DOHH2 (cell line): ENCODE data around the gene SLC25A39.

Experiments
- H3F3A ChIP-seq: fragments of 200-600 bp; sonication (generic), shearing (Covaris generic); 2 replicates; pipeline ENCODE4 v1.6.0; 2016; ENCODE audit warnings: antibody characterized with exemption, mild to moderate bottlenecking; ENCODE audit not compliant: control insufficient read depth, insufficient read depth
- H3K27ac ChIP-seq: fragments of 200-600 bp; sonication (generic); 2 replicates; pipeline ENCODE4 v1.5.1; 2014; ENCODE audit warnings: low read depth, mild to moderate bottlenecking, low read length, moderate library complexity
- H3K27me3 ChIP-seq: fragments of 200-600 bp; sonication (generic); 2 replicates; pipeline ENCODE4 v1.6.1; 2014; ENCODE audit warnings: mild to moderate bottlenecking, low read length, mixed read lengths; ENCODE audit not compliant: control insufficient read depth
- H3K36me3 ChIP-seq: fragments of 200-600 bp; sonication (generic); 2 replicates; pipeline ENCODE4 v1.6.1; 2014; ENCODE audit warnings: mild to moderate bottlenecking, low read length, moderate library complexity, mixed read lengths; ENCODE audit not compliant: control insufficient read depth
- H3K4me1 ChIP-seq: fragments of 200-600 bp; sonication (generic); 2 replicates; pipeline ENCODE4 v1.6.1; 2014; ENCODE audit warnings: mild to moderate bottlenecking, low read length, mixed read lengths; ENCODE audit not compliant: control insufficient read depth
- H3K4me2 ChIP-seq: fragments of 200-600 bp; sonication (generic); 2 replicates; pipeline ENCODE4 v1.6.0; 2014; ENCODE audit warnings: mild to moderate bottlenecking, low read length, moderate library complexity
- H3K4me3 ChIP-seq: fragments of 200-600 bp; sonication (generic); 2 replicates; pipeline ENCODE4 v1.5.1; 2014; ENCODE audit warnings: mild to moderate bottlenecking, low read length, mixed read lengths
- H3K79me2 ChIP-seq: fragments of 200-600 bp; sonication (generic); 2 replicates; pipeline ENCODE4 v1.6.1; 2014; ENCODE audit warnings: mild to moderate bottlenecking, low read length, mixed read lengths; ENCODE audit not compliant: control insufficient read depth
- H3K9me2 ChIP-seq: fragments of 200-600 bp; sonication (generic); replicated peaks from 2 replicates; pipeline ENCODE4 v1.6.1; 2014; ENCODE audit warnings: mild to moderate bottlenecking, low read length, mixed read lengths; ENCODE audit not compliant: control insufficient read depth
- H3K9me3 ChIP-seq: fragments of 200-600 bp; sonication (generic); 2 replicates; pipeline ENCODE4 v1.6.1; 2014; ENCODE audit warnings: antibody characterized with exemption, low read length, mixed read lengths; ENCODE audit not compliant: control insufficient read depth, insufficient read depth
- H4K20me1 ChIP-seq: fragments of 200-600 bp; sonication (generic); 2 replicates; pipeline ENCODE4 v1.6.0; 2014; ENCODE audit warnings: low read depth, mild to moderate bottlenecking, antibody characterized with exemption, low read length, moderate library complexity; ENCODE audit not compliant: control insufficient read depth, insufficient read depth
- EZH2phosphoT487 ChIP-seq: fragments of 200-600 bp; sonication (generic); IDR thresholded peaks from 2 replicates; pipeline ENCODE4 v1.6.1; 2017; ENCODE audit warnings: borderline replicate concordance, mild to moderate bottlenecking, antibody characterized with exemption, low read length, moderate library complexity, mixed read lengths
- TF ChIP-seq, protein P1 (sequence below): fragments of 200-600 bp; sonication (generic); IDR thresholded peaks from one replicate; pipeline ENCODE4 v1.5.1; 2014; ENCODE audit warnings: antibody characterized with exemption, mild to moderate bottlenecking, low read depth, low read length; ENCODE audit not compliant: poor library complexity, severe bottlenecking

SLC25A39 gene

DNA sequence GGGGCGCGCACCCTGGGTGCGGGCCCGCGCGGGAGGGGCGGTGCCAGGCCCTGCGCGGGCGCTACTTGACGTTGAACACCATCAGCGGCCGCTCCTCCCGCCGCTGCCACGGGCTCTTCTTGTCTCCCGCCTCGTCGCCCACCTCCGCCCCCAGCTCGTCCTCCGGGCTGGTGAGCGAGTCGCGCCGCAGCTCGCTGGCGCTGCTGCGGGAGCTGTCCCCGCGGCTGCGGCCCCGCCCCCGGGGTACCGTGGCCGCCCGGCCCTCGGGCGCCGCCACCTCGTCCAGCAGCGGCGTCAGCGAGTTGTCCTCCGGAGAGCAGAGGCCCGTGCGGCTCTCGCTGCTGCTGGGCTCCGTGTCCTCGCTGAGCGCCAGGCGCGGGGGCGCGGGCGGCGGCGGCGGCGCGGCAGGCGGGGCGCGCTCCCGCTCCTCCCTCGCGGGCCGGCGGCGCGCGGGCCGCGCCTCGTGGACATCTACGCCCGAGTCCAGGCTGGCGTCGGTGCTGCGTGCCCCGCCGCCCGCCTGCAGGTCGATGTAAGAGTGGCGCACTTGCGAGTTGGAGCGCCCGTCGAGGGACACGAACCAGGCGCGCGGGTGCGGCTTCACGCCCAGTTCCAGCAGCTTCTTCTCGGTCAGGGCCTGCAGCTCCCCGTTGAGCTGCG is 29.2 kb upstream of the SLC25A39 start:
- no peaks in the 10 kb centered on the region for H3K9me3 ChIP-seq
- H4K20me1 ChIP-seq = no peaks in the 10 kb centered on the region
- peaks cover 18% of the 10 kb centered on the region for H3K4me1 ChIP-seq
- H3K9me2 ChIP-seq = no peaks in the 10 kb centered on the region
- H3F3A ChIP-seq = no peaks in the 10 kb centered on the region
- H3K4me3 ChIP-seq = no peak overlapping the region
- peaks cover 14% of the 10 kb centered on the region; the same call in 1 of the 2 replicates for H3K27me3 ChIP-seq
- no peak overlapping the region for H3K27ac ChIP-seq
- TF ChIP-seq EZH2phosphoT487 = no peak
- TF ChIP-seq, protein P1, sequence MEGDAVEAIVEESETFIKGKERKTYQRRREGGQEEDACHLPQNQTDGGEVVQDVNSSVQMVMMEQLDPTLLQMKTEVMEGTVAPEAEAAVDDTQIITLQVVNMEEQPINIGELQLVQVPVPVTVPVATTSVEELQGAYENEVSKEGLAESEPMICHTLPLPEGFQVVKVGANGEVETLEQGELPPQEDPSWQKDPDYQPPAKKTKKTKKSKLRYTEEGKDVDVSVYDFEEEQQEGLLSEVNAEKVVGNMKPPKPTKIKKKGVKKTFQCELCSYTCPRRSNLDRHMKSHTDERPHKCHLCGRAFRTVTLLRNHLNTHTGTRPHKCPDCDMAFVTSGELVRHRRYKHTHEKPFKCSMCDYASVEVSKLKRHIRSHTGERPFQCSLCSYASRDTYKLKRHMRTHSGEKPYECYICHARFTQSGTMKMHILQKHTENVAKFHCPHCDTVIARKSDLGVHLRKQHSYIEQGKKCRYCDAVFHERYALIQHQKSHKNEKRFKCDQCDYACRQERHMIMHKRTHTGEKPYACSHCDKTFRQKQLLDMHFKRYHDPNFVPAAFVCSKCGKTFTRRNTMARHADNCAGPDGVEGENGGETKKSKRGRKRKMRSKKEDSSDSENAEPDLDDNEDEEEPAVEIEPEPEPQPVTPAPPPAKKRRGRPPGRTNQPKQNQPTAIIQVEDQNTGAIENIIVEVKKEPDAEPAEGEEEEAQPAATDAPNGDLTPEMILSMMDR = no peak
- peaks cover 5% of the 10 kb centered on the region for H3K79me2 ChIP-seq
- peak overlapping the region; percentile 17; the same call in 1 of the 2 replicates for H3K4me2 ChIP-seq
- H3K36me3 ChIP-seq = peaks cover 46% of the 10 kb centered on the region

DNA sequence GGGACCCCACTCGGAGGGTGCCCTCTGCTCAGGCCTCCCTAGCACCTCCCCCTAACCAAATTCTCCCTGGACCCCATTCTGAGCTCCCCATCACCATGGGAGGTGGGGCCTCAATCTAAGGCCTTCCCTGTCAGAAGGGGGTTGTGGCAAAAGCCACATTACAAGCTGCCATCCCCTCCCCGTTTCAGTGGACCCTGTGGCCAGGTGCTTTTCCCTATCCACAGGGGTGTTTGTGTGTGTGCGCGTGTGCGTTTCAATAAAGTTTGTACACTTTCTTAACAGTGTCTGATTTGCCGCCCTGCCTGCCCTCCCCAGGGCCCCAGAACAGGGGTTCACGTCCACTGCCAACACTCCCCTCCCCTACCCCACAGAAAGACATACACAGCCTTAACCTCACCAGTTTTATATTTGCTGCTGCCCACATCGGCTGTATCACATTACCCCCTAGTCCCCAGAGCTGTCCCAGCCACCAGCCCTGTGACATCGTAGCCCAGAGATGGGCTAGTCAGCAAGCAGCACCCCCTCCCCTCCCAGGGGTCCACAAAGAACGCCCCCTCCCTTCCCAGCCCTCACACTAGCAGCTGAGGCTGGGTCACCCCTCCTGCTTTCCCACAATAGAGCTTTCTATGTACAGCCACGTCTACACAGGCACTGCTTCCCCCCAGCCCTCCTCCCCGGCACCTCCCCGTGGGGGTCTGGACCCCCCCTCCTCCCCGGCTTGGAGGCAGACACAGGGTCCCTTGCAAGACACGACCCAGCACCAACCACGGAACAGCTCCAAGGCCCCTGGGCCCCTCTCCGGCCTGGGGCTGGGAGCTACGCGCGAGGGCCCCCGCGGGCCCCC is 28.4 kb upstream of the SLC25A39 start:
- Histone ChIP-seq H4K20me1 (no peaks in the 10 kb centered on the region), H3K4me3 (no peak overlapping the region), H3K36me3 (peaks cover 50% of the 10 kb centered on the region), H3K79me2 (peaks cover 8% of the 10 kb centered on the region), H3K9me2 (no peaks in the 10 kb centered on the region), H3K27me3 (peaks cover 14% of the 10 kb centered on the region; the same call in 1 of the 2 replicates), H3K4me2 (peak overlapping the region; percentile 12; the same call in 1 of the 2 replicates), H3F3A (peaks cover 4% of the 10 kb centered on the region), H3K9me3 (no peaks in the 10 kb centered on the region), H3K27ac (no peak overlapping the region), H3K4me1 (peaks cover 22% of the 10 kb centered on the region)
- TF ChIP-seq EZH2phosphoT487 = no peak
- TF ChIP-seq, protein P1 = no peak

DNA sequence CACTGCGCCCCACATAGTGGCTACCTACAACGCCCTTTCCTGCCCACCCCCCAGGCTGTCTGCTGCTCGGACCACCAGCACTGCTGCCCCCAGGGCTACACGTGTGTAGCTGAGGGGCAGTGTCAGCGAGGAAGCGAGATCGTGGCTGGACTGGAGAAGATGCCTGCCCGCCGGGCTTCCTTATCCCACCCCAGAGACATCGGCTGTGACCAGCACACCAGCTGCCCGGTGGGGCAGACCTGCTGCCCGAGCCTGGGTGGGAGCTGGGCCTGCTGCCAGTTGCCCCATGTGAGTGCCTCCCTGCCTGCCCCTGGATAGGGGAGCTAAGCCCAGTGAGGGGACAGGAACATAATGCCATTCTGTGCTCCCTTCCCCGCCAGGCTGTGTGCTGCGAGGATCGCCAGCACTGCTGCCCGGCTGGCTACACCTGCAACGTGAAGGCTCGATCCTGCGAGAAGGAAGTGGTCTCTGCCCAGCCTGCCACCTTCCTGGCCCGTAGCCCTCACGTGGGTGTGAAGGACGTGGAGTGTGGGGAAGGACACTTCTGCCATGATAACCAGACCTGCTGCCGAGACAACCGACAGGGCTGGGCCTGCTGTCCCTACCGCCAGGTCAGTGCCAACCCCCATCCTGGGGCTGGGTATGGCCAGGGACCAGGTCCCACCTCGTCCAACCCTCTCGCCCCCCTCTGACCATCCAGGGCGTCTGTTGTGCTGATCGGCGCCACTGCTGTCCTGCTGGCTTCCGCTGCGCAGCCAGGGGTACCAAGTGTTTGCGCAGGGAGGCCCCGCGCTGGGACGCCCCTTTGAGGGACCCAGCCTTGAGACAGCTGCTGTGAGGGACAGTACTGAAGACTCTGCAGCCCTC is 27.6 kb upstream of the SLC25A39 start:
- TF ChIP-seq EZH2phosphoT487 = no peak
- TF ChIP-seq, protein P1 = no peak

More for the DNA sequence above, 27.6 kb upstream of the SLC25A39 start:
- H3K27ac ChIP-seq = no peak overlapping the region
- no peak overlapping the region for H3K4me3 ChIP-seq
- peaks cover 13% of the 10 kb centered on the region for H3F3A ChIP-seq
- H4K20me1 ChIP-seq = no peaks in the 10 kb centered on the region
- no peak overlapping the region for H3K4me2 ChIP-seq
- H3K27me3 ChIP-seq = peaks cover 14% of the 10 kb centered on the region; the same call in 1 of the 2 replicates
- peaks cover 31% of the 10 kb centered on the region for H3K4me1 ChIP-seq
- H3K9me2 ChIP-seq = no peaks in the 10 kb centered on the region
- H3K36me3 ChIP-seq = peaks cover 50% of the 10 kb centered on the region
- H3K9me3 ChIP-seq = no peaks in the 10 kb centered on the region
- peaks cover 8% of the 10 kb centered on the region for H3K79me2 ChIP-seq
